Activated naive CD4-positive, alpha-beta T cell treated with anti-CD3 and anti-CD28 coated beads, Interleukin-2, amount 10 ng/mL, durations not matched to agents 7 days and 5 days (primary cell): ENCODE results near the gene GDPD2.
"Not testable (repeated sequence)": the region's sequence is repeated elsewhere in the genome, so short reads cannot be mapped to it uniquely, and the experiment has no call there.

Experiments
- CTCF ChIA-PET: fragments of 350-600 bp; sonication (Branson Sonifier 250); formaldehyde crosslinking; loops from one replicate; lab custom pipeline; 2021; ENCODE audit warnings: antibody characterized with exemption; lab: Charles Lee
- DNase-seq: peaks from one replicate; pipeline ENCODE4 v3.0.0-alpha.2; 2020
- H3K27ac Mint-ChIP-seq: one replicate; pipeline ENCODE4 v1.8.0; 2021; ENCODE audit warnings: mild to moderate bottlenecking, moderate library complexity, mixed read lengths
- H3K27me3 Mint-ChIP-seq: one replicate; pipeline ENCODE4 v1.8.0; 2021; ENCODE audit warnings: mild to moderate bottlenecking, mixed read lengths
- H3K36me3 Mint-ChIP-seq: one replicate; pipeline ENCODE4 v1.8.0; 2021; ENCODE audit warnings: mixed read lengths
- H3K4me1 Mint-ChIP-seq: one replicate; pipeline ENCODE4 v1.8.0; 2021; ENCODE audit warnings: mixed read lengths
- H3K4me3 Mint-ChIP-seq: one replicate; pipeline ENCODE4 v1.8.0; 2021; ENCODE audit warnings: mild to moderate bottlenecking, moderate library complexity, mixed read lengths
- H3K9me3 Mint-ChIP-seq: one replicate; pipeline ENCODE4 v1.8.0; 2021; ENCODE audit warnings: mixed read lengths

The GDPD2 gene, protein sequence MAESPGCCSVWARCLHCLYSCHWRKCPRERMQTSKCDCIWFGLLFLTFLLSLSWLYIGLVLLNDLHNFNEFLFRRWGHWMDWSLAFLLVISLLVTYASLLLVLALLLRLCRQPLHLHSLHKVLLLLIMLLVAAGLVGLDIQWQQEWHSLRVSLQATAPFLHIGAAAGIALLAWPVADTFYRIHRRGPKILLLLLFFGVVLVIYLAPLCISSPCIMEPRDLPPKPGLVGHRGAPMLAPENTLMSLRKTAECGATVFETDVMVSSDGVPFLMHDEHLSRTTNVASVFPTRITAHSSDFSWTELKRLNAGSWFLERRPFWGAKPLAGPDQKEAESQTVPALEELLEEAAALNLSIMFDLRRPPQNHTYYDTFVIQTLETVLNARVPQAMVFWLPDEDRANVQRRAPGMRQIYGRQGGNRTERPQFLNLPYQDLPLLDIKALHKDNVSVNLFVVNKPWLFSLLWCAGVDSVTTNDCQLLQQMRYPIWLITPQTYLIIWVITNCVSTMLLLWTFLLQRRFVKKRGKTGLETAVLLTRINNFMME

DNA sequence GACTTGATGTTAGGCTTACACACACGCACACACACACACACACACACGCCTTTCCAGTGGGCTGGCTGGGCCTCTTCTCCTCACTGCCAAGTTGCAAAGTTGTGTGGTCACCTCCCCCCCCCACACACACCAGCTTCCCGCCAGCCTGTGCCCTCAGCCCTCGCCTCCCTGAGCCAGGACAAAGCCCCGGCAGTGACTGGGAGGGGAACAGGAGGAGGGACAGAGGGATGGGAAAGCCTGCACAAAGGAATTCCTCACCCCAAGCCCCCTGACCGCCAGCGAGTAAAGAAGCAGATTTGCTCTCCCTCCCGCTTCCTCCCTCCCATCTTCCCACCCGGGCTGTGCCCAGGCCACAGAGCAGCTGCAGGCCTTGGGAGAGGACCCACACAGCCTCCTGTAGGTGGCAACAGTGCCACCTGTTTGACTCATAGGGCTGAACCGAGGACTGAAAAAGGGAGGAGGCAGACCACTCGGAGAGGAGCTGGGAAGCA lies at the start of gene GDPD2:
Gene GDPD2 (plus strand): TSS at position 464 of the 491 bp plus-strand sequence. CDS start 1,671 bp downstream, outside the sequence.
- Mint-ChIP-seq H3K4me3 (no peak within 1 kb of the TSS), H3K9me3 (no peaks in the 10 kb centered on the region), H3K27ac (no peak within 1 kb of the TSS), H3K36me3 (peaks cover 7% of the 10 kb centered on the region), H3K4me1 (no peaks in the 10 kb centered on the region), H3K27me3 (no peaks in the 10 kb centered on the region)
- DNase-seq: no peak
- CTCF ChIA-PET: interaction anchor here (1.4 kb wide), 1 partner anchor 10 kb away, joined by 12 read pairs; no protein-coding TSS in a partner anchor

DNA sequence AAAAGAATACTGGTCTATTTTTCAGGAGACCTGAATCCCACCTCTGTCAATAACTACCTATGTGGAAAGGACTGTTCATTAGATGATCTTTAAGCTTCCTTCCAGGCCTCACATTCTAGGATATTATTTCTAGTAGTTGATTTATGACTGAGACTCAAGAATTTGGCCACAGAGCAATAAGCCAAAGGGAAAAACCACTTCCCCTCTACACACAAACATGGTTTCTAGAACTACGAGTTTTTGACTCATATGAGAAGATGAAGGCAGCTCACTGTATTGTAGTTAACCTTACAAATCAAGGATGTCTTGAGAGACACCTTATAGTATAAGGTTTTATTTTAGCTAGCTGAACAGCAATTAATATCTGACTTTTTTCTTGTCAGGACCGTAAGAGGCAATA lies 36.9 kb upstream of the GDPD2 start:
- peaks cover 50% of the 10 kb centered on the region for H3K36me3 Mint-ChIP-seq
- no peaks in the 10 kb centered on the region for H3K27me3 Mint-ChIP-seq
- DNase-seq: no peak
- H3K9me3 Mint-ChIP-seq: no peaks in the 10 kb centered on the region
- H3K4me3 Mint-ChIP-seq: no peak overlapping the region
- H3K4me1 Mint-ChIP-seq: peaks cover 11% of the 10 kb centered on the region
- H3K27ac Mint-ChIP-seq: no peak overlapping the region
- CTCF ChIA-PET: no interaction called here

DNA sequence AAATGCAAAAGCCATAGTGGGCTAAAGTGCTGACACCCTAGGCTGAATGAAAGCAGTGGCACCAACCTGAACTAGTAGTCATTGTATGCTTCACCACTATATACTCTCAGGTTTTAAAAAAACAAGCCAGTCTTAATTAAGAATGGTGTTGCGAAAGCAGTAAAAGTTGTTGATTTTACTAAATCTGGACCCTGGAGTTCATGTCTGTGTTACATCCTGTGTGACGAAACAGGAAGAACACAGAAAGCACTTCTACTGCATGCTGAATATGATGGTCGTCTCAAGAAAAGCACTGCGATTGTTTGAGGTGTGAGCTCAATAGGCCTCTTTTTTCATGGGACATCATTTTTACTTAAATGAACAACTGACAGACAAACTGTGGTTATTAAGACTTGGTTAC lies 24.2 kb upstream of the GDPD2 start:
- Mint-ChIP-seq H3K9me3 (no peaks in the 10 kb centered on the region), H3K4me1 (peaks cover 9% of the 10 kb centered on the region), H3K4me3 (no peak overlapping the region), H3K27ac (peak overlapping the region; percentile 89), H3K27me3 (no peaks in the 10 kb centered on the region), H3K36me3 (peaks cover 39% of the 10 kb centered on the region)
- CTCF ChIA-PET: no interaction called here
- DNase-seq: no peak

DNA sequence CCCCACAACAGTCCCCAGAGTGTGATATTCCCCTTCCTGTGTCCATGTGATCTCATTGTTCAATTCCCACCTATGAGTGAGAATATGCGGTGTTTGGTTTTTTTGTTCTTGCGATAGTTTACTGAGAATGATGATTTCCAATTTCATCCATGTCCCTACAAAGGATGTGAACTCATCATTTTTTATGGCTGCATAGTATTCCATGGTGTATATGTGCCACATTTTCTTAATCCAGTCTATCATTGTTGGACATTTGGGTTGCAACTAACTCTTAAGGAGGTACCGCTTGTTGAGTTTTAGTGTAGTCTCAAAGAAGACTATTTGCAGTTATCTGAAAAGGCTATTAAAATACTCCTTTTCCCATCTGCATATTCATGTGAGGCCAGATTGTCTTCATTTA lies 22.9 kb upstream of the GDPD2 start:
- H3K4me3 Mint-ChIP-seq, DNase-seq, H3K4me1 Mint-ChIP-seq, CTCF ChIA-PET, H3K27ac Mint-ChIP-seq, H3K27me3 Mint-ChIP-seq, H3K9me3 Mint-ChIP-seq: not testable (repeated sequence)
- peaks cover 33% of the 10 kb centered on the region for H3K36me3 Mint-ChIP-seq

DNA sequence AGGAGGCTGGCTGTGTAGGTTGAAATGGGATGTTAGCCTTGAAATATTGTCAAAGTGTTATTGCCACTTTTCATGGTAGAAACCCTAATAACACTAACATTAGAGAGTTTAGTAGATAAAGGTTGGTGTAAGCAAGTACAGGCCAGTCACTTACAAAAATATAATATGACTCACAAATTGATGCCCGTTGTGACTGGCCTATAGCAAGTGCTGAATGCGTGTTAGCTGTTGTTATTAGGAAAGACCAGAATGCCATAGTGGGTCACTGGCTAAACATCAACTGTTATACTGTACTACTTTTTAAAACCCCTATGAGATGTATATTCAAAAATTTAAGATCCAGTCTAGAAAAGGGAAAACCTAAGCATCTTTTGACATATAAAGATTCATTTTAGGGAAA lies 20.4 kb upstream of the GDPD2 start:
- Mint-ChIP-seq H3K9me3 (no peaks in the 10 kb centered on the region), H3K4me1 (peaks cover 8% of the 10 kb centered on the region), H3K36me3 (peaks cover 34% of the 10 kb centered on the region), H3K4me3 (no peak overlapping the region), H3K27ac (no peak overlapping the region), H3K27me3 (no peaks in the 10 kb centered on the region)
- CTCF ChIA-PET: no interaction called here
- no peak for DNase-seq

DNA sequence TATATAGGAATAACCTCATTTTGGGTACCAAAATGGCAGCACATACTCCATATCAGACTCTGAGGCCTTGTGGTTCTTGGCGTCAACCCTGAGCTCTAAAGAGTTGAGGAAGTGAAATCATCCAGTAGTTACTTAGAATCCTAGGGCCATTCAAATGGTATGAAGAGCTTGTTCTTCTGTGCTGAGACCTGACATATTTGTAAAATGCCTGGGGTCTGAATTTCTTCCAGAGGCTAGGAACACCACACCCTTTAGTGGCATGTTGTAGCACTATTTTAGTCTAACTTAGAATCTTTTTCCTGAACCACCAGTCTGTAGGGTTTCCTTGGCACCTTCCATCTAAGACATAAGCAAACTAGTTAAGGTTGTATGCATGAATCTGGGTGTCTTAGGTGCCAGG lies 18.1 kb upstream of the GDPD2 start:
- no peaks in the 10 kb centered on the region for H3K27me3 Mint-ChIP-seq
- H3K4me3 Mint-ChIP-seq: no peak overlapping the region
- H3K27ac Mint-ChIP-seq: no peak overlapping the region
- no peaks in the 10 kb centered on the region for H3K9me3 Mint-ChIP-seq
- H3K36me3 Mint-ChIP-seq: peaks cover 36% of the 10 kb centered on the region
- H3K4me1 Mint-ChIP-seq: no peaks in the 10 kb centered on the region
- DNase-seq: no peak
- CTCF ChIA-PET: no interaction called here

DNA sequence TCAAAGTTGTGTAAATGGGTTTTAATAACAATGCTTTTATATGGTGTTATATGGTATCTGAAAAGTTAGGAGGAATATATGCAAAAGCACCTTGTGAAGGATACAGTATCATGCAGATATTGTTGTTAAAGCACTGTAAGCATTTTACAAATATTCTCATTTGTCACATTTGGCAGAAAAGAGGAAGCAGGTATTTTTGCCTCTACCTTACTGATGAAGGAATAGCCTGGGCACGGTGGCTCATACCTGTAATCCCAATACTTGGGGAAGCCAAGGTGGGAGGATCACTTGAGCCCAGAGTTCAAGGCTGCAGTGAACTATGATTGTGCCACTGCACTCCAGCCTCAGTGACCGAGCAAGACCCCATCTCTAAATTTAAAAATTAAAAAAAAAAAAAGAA lies 12.2 kb upstream of the GDPD2 start:
- Mint-ChIP-seq H3K27me3 (no peaks in the 10 kb centered on the region), H3K36me3 (peaks cover 21% of the 10 kb centered on the region), H3K27ac (no peak overlapping the region), H3K9me3 (no peaks in the 10 kb centered on the region), H3K4me1 (no peaks in the 10 kb centered on the region), H3K4me3 (no peak overlapping the region)
- CTCF ChIA-PET: no interaction called here
- DNase-seq: no peak

DNA sequence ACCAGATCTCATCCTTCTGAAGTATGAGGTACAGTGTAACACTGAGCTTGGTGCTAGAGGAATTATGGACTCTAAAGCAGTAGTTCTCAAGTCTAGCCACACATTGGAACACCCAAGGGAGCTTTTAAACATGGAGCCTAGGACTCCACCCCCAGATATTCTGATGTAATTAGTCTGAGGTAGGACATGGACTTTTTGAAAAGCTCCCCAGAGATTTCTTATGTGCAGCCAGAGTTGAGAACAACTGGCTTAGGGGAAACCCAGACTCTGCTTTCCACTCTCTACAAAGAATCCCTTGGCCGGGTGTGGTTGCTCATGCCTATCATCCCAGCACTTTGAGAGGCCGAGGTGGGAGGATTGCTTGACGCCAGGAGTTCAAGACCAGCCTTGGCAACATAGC lies 11.6 kb upstream of the GDPD2 start:
- H3K4me1 Mint-ChIP-seq: no peaks in the 10 kb centered on the region
- CTCF ChIA-PET: no interaction called here
- H3K9me3 Mint-ChIP-seq: no peaks in the 10 kb centered on the region
- H3K36me3 Mint-ChIP-seq: peaks cover 16% of the 10 kb centered on the region
- H3K27ac Mint-ChIP-seq: no peak overlapping the region
- H3K27me3 Mint-ChIP-seq: no peaks in the 10 kb centered on the region
- no peak overlapping the region for H3K4me3 Mint-ChIP-seq
- no peak for DNase-seq

DNA sequence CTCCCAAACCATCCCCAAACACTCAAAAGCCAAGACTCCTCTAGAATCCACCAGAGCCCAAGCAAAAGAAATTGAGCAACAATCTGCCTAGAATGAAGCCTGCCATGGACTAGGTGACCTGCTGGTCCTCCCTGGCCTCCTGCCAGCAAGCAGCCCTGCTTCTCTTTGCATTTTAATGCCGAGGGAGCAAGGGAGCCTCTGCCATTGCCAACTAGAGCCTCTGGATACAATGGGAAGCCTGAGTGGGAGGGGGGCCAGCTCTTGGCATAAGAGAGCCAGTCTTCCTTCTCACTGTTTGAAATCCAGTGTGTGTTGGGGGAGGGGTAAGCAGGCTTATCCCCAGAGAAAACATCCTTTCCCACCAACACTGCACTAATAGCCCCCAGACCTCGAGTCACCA lies 1.5 kb upstream of the GDPD2 start:
- Mint-ChIP-seq H3K27me3 (no peaks in the 10 kb centered on the region), H3K4me3 (no peak overlapping the region), H3K27ac (no peak overlapping the region), H3K9me3 (no peaks in the 10 kb centered on the region), H3K4me1 (no peaks in the 10 kb centered on the region), H3K36me3 (peaks cover 7% of the 10 kb centered on the region)
- no peak for DNase-seq
- CTCF ChIA-PET: no interaction called here

DNA sequence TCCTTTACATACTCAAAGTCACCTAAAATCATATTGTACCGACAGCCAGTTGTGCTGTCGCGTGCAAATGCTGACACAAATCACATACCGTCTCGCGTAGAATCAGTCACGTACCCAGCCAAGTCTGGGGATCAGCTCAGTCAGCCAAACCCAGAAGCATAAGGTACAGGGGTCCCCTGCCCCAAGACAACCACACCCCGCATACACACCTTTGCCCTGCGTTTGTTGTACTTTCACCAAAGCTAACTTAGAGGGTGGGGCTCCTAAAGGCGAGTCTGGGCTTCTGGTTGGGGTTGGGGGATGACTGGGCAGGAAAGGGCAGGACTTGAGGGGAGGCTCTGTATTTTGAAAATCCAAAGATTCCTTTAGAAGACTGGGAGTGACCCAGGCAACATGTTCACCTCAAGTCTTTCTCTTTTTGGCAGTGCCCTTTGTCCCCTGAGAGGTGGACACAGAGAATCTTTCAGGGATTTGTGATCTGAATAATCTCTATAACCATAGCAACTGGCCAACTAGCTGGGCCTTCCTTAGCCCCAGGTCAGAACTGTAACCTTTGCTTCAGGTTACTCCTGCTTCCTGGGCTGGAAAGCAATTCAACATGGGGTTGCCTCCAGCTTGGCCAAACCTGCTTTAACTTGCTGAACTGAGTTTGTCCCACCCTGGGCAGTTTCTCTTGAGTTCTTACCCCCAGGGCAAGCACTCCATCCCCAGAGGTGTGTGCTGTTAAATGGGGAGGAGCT lies 992 bp downstream of the GDPD2 start:
- no peak overlapping the region for H3K27ac Mint-ChIP-seq
- CTCF ChIA-PET: interaction anchor here (1.4 kb wide), 1 partner anchor 9 kb away, joined by 12 read pairs; no protein-coding TSS in a partner anchor
- no peaks in the 10 kb centered on the region for H3K27me3 Mint-ChIP-seq
- H3K4me3 Mint-ChIP-seq: no peak overlapping the region
- H3K36me3 Mint-ChIP-seq: peaks cover 7% of the 10 kb centered on the region
- DNase-seq: no peak
- H3K9me3 Mint-ChIP-seq: no peaks in the 10 kb centered on the region
- H3K4me1 Mint-ChIP-seq: no peaks in the 10 kb centered on the region

DNA sequence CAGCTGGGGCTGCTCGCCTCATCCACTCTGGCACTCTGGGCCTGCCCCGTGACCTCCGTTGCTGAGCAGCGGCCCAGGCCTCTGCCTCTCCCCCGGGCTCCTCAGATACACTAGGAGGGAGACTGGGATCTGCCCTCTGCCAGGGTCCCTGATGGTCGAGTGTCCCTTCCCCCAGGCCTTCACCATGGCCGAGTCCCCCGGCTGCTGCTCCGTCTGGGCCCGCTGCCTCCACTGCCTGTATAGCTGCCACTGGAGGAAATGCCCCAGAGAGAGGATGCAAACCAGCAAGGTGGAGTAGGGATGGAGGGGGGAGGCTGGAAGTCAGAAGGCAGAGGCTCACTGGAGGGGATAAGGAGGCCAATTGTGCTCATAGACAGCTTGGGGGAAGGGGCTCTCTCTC lies 1.7 kb downstream of the GDPD2 start:
- CTCF ChIA-PET: no interaction called here
- Mint-ChIP-seq H3K4me3 (no peak overlapping the region), H3K4me1 (no peaks in the 10 kb centered on the region), H3K9me3 (no peaks in the 10 kb centered on the region), H3K27me3 (no peaks in the 10 kb centered on the region), H3K27ac (no peak overlapping the region), H3K36me3 (peaks cover 7% of the 10 kb centered on the region)
- DNase-seq: no peak

DNA sequence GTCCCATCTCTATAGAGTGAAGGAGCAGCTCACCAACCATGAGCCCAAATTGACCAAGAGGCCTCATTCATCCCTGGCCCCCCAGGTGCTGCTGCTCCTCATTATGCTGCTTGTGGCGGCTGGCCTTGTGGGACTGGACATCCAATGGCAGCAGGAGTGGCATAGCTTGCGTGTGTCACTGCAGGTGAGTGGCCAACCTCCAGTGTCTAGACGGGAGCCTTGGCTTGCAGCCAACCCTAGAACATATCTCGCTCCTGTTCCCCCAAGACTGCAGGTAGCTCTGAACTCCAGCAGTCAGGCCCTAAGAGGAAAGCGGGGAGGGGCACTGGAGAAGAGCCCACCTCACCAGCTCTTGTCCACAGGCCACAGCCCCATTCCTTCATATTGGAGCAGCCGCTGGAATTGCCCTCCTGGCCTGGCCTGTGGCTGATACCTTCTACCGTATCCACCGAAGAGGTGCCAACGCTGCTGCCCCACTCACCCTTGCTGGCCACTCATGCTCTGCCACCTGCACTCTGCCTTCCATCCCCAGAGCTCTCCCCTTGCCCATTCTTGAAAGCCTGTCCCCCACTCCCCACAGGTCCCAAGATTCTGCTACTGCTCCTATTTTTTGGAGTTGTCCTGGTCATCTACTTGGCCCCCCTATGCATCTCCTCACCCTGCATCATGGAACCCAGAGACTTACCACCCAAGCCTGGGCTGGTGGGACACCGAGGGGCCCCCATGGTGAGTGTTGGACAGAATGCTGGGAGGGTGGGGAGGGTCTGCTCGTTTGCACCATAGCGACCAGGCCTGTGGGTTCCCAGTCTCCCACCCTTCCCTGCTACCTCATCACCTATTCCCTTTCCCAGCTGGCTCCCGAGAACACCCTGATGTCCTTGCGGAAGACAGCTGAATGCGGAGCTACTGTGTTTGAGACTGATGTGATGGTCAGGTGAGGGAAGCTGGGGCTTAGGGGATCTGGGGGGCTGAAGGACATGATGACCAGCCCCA lies 3.5 kb downstream of the GDPD2 start:
- H3K27ac Mint-ChIP-seq: no peak overlapping the region
- no peaks in the 10 kb centered on the region for H3K36me3 Mint-ChIP-seq
- H3K27me3 Mint-ChIP-seq: no peaks in the 10 kb centered on the region
- DNase-seq: no peak
- CTCF ChIA-PET: no interaction called here
- H3K4me1 Mint-ChIP-seq: no peaks in the 10 kb centered on the region
- no peaks in the 10 kb centered on the region for H3K9me3 Mint-ChIP-seq
- H3K4me3 Mint-ChIP-seq: no peak overlapping the region

DNA sequence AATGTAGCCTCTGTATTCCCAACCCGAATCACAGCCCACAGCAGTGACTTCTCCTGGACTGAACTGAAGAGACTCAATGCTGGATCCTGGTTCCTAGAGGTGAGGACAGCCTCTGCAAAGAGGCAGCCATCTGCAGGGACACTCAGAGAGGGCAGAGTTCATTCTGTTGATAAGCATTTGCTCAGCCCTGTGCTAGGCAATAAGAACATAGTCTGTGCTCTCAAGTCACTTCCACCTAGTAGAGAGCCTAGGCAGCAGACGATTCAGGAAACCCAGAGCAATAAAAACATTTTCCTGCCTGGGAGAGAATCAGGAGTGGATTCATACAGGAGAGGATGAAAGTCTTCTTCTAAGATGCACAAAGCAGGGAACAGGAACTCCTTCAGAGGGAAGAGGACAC lies 4.3 kb downstream of the GDPD2 start:
- no peaks in the 10 kb centered on the region for H3K9me3 Mint-ChIP-seq
- H3K4me1 Mint-ChIP-seq: no peaks in the 10 kb centered on the region
- H3K36me3 Mint-ChIP-seq: no peaks in the 10 kb centered on the region
- H3K27me3 Mint-ChIP-seq: no peaks in the 10 kb centered on the region
- CTCF ChIA-PET: no interaction called here
- H3K4me3 Mint-ChIP-seq: no peak overlapping the region
- no peak for DNase-seq
- no peak overlapping the region for H3K27ac Mint-ChIP-seq

DNA sequence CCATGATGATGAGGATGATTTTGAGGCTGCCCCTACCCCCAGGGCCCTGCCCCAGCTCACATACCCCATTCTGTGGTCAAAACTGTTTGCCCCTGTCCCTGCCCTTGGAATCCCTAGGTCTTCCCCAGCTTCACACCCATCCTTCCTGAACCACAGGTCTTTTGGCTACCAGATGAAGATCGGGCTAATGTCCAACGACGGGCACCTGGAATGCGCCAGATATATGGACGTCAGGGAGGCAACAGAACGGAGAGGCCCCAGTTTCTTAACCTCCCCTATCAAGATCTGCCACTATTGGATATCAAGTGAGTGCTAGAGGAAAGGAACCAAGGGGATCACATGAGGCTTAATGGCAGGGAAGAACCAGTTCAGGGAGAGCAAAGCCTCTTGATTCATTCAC lies 6.6 kb downstream of the GDPD2 start:
- Mint-ChIP-seq H3K36me3 (no peaks in the 10 kb centered on the region), H3K4me1 (peaks cover 13% of the 10 kb centered on the region), H3K27ac (no peak overlapping the region), H3K4me3 (no peak overlapping the region), H3K9me3 (no peaks in the 10 kb centered on the region), H3K27me3 (peaks cover 10% of the 10 kb centered on the region)
- DNase-seq: no peak
- CTCF ChIA-PET: interaction anchor here (1.0 kb wide), 1 partner anchor 296 kb away, joined by 3 read pairs; the partner anchor contains the start of gene IGBP1
